Measurements from ENCODE around the gene OXSR1.
"Not testable (repeated sequence)": the region's sequence is repeated elsewhere in the genome, so short reads cannot be mapped to it uniquely, and the experiment has no call there.

The OXSR1 gene

GRCh38 chr3:38226273-38226672, 60.9 kb downstream of the OXSR1 start:
- no peak for DNase-seq (ENCODE audit: low spot score)

- DNase-seq (ENCODE audit: low spot score), result no peak
These were observed 62.7 kb downstream of the OXSR1 start for GRCh38 chr3:38227989-38228388.

- no peak for DNase-seq (ENCODE audit: low spot score)
These were observed 63.7 kb downstream of the OXSR1 start for GRCh38 chr3:38229036-38229435.

GRCh38 chr3:38232701-38233100, 67.4 kb downstream of the OXSR1 start:
- DNase-seq (ENCODE audit: low spot score), result no peak

- DNase-seq (ENCODE audit: low spot score), result no peak
These were observed 70.1 kb downstream of the OXSR1 start for GRCh38 chr3:38235466-38235865.

GRCh38 chr3:38238416-38239008, 73.2 kb downstream of the OXSR1 start:
- no peak for DNase-seq (ENCODE audit: low spot score)

- not testable (repeated sequence) for DNase-seq (ENCODE audit: low spot score)
These were observed 77.5 kb downstream of the OXSR1 start for GRCh38 chr3:38242812-38243211.

GRCh38 chr3:38245930-38246329, 80.6 kb downstream of the OXSR1 start:
- no peak for DNase-seq (ENCODE audit: low spot score)

- peak; percentile 44 for DNase-seq (ENCODE audit: low spot score)
These were observed 82.2 kb downstream of the OXSR1 start for GRCh38 chr3:38247366-38248035.

GRCh38 chr3:38250198-38250597, 84.9 kb downstream of the OXSR1 start:
- no peak for DNase-seq (ENCODE audit: low spot score)

GRCh38 chr3:38251197-38251596, 85.9 kb downstream of the OXSR1 start:
- no peak for DNase-seq (ENCODE audit: low spot score)

GRCh38 chr3:38253704-38254103, 88.4 kb downstream of the OXSR1 start:
- no peak for DNase-seq (ENCODE audit: low spot score)

- DNase-seq (ENCODE audit: low spot score), result no peak
These were observed 89.5 kb downstream of the OXSR1 start for GRCh38 chr3:38254872-38255271.

GRCh38 chr3:38255627-38256026, 90.3 kb downstream of the OXSR1 start:
- no peak for DNase-seq (ENCODE audit: low spot score)

GRCh38 chr3:38257583-38257982, 92.2 kb downstream of the OXSR1 start:
- no peak for DNase-seq (ENCODE audit: low spot score)

- no peak for DNase-seq (ENCODE audit: low spot score)
These were observed 95.1 kb downstream of the OXSR1 start for GRCh38 chr3:38260474-38260873.

GRCh38 chr3:38264353-38264771, 99.0 kb downstream of the OXSR1 start:
- DNase-seq (ENCODE audit: low spot score), result no peak

GRCh38 chr3:38264779-38265178, 99.4 kb downstream of the OXSR1 start:
- no peak for DNase-seq (ENCODE audit: low spot score)

- DNase-seq (ENCODE audit: low spot score), result no peak
These were observed 100.4 kb downstream of the OXSR1 start, which contains the start of gene SLC22A13 for GRCh38 chr3:38265604-38266307. TSS of gene SLC22A13 (plus strand) at chr3:38265812. CDS start at chr3:38265861, 49 bp downstream.

GRCh38 chr3:38266810-38267209, 101.5 kb downstream of the OXSR1 start:
- DNase-seq (ENCODE audit: low spot score), result no peak

- DNase-seq (ENCODE audit: low spot score), result no peak
These were observed 102.3 kb downstream of the OXSR1 start for GRCh38 chr3:38267662-38268061.

- DNase-seq (ENCODE audit: low spot score), result peak; percentile 15
These were observed 102.8 kb downstream of the OXSR1 start for GRCh38 chr3:38268087-38268486.

- no peak for DNase-seq (ENCODE audit: low spot score)
These were observed 103.2 kb downstream of the OXSR1 start for GRCh38 chr3:38268522-38268921.
